K562 (cell line): Measurements from ENCODE around the gene GPD2. TPM values are rescaled to one million over a fixed set of nuclear protein-coding genes. Genes with fewer than 3 reads are reported as not detected.

ENCODE experiments used
- ATAC-seq: fragments of 200-7000 bp; cut with Tn5 transposase; 3 replicates; pipeline ENCODE4 v1.9.1; 2020; ENCODE audit warnings: moderate library complexity
- BruUV-seq: library from RNA; stranded (reverse); fragments of 400-500 nt; replicated peaks from 2 replicates; lab custom pipeline; 2021; lab: Mats Ljungman, UMichigan
- CTCF ChIA-PET: fragments of 300-600 bp; formaldehyde crosslinking; extraction: SDS; loops from one replicate; lab custom pipeline; 2021; ENCODE audit warnings: low intra/inter-chr PET ratio; lab: Yijun Ruan, JAX
- POLR2A ChIA-PET: fragments of 300-600, 350-650 bp; sonication (Branson Sonifier 250); formaldehyde crosslinking; extraction: SDS; loops from one replicate; lab custom pipeline; 2021; ENCODE audit warnings: antibody characterized with exemption, inconsistent platforms; lab: Yijun Ruan, JAX
- DNase-seq, 4 experiments: peaks; one replicate each; pipeline versions ENCODE4 v3.0.0 to v3.0.0-alpha.2; 2011 to 2018; ENCODE audit warnings: low spot score in 3 of 4, mixed read lengths in 3 of 4; ENCODE audit errors: extremely low read depth in 1 of 4
- FAIRE-seq: peaks from 2 replicates; lab custom pipeline; 2011; peaks lifted over from hg19 to GRCh38; lab: Jason Lieb, UNC
- H2AFZ ChIP-seq: 2 replicates; pipeline ENCODE4 v1.6.0; 2011; ENCODE audit warnings: low read depth, low read length, control low read depth, inconsistent platforms
- H3K27ac ChIP-seq: fragments of 200-600 bp; 3 replicates; pipeline ENCODE4 v1.8.0; 2011; ENCODE audit warnings: low read depth, mild to moderate bottlenecking, control low read depth, inconsistent platforms, low read length, moderate library complexity, mixed read lengths; ENCODE audit errors: extremely low read depth
- H3K27me3 ChIP-seq, 2 experiments: fragments of 300-600 bp in 1 of 2; 2 replicates in 1 of 2; 3 replicates in 1 of 2; pipeline versions ENCODE4 v1.6.0 to v1.8.0; 2011; ENCODE audit warnings: inconsistent platforms in 2 of 2, low read length in 2 of 2, mild to moderate bottlenecking in 1 of 2, mixed read lengths in 1 of 2, moderate library complexity in 1 of 2; ENCODE audit not compliant: control insufficient read depth in 2 of 2, insufficient read depth in 2 of 2
- H3K36me3 ChIP-seq: fragments of 300-600 bp; 3 replicates; pipeline ENCODE4 v1.8.0; 2011; ENCODE audit warnings: mild to moderate bottlenecking, low read length, inconsistent platforms; ENCODE audit not compliant: control insufficient read depth, insufficient read depth
- H3K4me1 ChIP-seq, 2 experiments: fragments of 200-600 bp in 1 of 2; replicated peaks in 1 of 2; 2 replicates in 1 of 2; 3 replicates in 1 of 2; pipeline versions ENCODE4 v1.5.1 to v1.8.0; 2011; ENCODE audit warnings: inconsistent platforms in 2 of 2, low read length in 2 of 2, mild to moderate bottlenecking in 1 of 2, mixed read lengths in 1 of 2, moderate library complexity in 1 of 2; ENCODE audit not compliant: control insufficient read depth in 2 of 2, insufficient read depth in 2 of 2
- H3K4me2 ChIP-seq: 2 replicates; pipeline ENCODE4 v1.6.1; 2011; ENCODE audit warnings: low read length, control low read depth, inconsistent platforms, mixed read lengths; ENCODE audit not compliant: insufficient read depth
- H3K4me3 ChIP-seq: fragments of 200-600 bp; sonication (generic), shearing (Covaris generic); 2 replicates; pipeline ENCODE4 v1.5.1; 2016; ENCODE audit warnings: control low read depth, inconsistent platforms
- H3K79me2 ChIP-seq: fragments of 200-600 bp; 3 replicates; pipeline ENCODE4 v1.8.0; 2011; ENCODE audit warnings: low read length, inconsistent platforms; ENCODE audit not compliant: control insufficient read depth, insufficient read depth
- H3K9ac ChIP-seq, 2 experiments: 2 replicates each; pipeline versions ENCODE4 v1.6.0 to v1.6.1; 2011; ENCODE audit warnings: low read depth in 2 of 2, low read length in 2 of 2, control low read depth in 1 of 2, inconsistent platforms in 1 of 2, mild to moderate bottlenecking in 1 of 2, mixed read lengths in 1 of 2; ENCODE audit not compliant: insufficient read depth in 1 of 2
- H3K9me1 ChIP-seq: one replicate; pipeline ENCODE4 v1.6.0; 2011; ENCODE audit warnings: inconsistent platforms, mild to moderate bottlenecking, low read length, moderate library complexity; ENCODE audit not compliant: control insufficient read depth, insufficient read depth
- H3K9me3 ChIP-seq: replicated peaks from 2 replicates; pipeline ENCODE4 v1.5.1; 2011; ENCODE audit warnings: low read depth, low read length, inconsistent platforms; ENCODE audit not compliant: control insufficient read depth, insufficient read depth
- H4K20me1 ChIP-seq: replicated peaks from 2 replicates; pipeline ENCODE4 v1.6.1; 2011; ENCODE audit warnings: low read length, inconsistent platforms, mixed read lengths; ENCODE audit not compliant: control insufficient read depth, insufficient read depth
- BACH1 ChIP-seq: fragments of 200-800 bp; sonication (Bioruptor generic); IDR thresholded peaks from 2 replicates; pipeline ENCODE4 v1.6.1; 2016; ENCODE audit warnings: missing genetic modification characterization, missing compliant biosample characterization
- BCL6 ChIP-seq: fragments of 250-450 bp; sonication (Bioruptor Pico); IDR thresholded peaks from 2 replicates; pipeline ENCODE4 v1.4.0; 2020
- CBX3 ChIP-seq, 2 experiments: IDR thresholded peaks; 1 replicate in 1 of 2; 2 replicates in 1 of 2; pipeline ENCODE4 v1.6.1; 2012; ENCODE audit warnings: inconsistent platforms in 2 of 2, low read length in 2 of 2, borderline replicate concordance in 1 of 2, control low read depth in 1 of 2
- KAT8 ChIP-seq: fragments of 450-650 bp; IDR thresholded peaks from 2 replicates; pipeline ENCODE4 v1.6.1; 2016; ENCODE audit warnings: low read depth, mild to moderate bottlenecking
- MCM3 ChIP-seq: fragments of 450-650 bp; IDR thresholded peaks from 2 replicates; pipeline ENCODE4 v1.6.1; 2016
- MYBL2 ChIP-seq, 2 experiments: fragments of 450-650 bp in 1 of 2; sonication (generic) in 1 of 2; formaldehyde crosslinking in 1 of 2; IDR thresholded peaks; 2 replicates each; pipeline versions ENCODE4 v1.6.1 to v1.8.1; 2017 to 2022; ENCODE audit warnings: borderline replicate concordance in 1 of 2, inconsistent platforms in 1 of 2, low read depth in 1 of 2, mild to moderate bottlenecking in 1 of 2, missing genetic modification reagents in 1 of 2, moderate library complexity in 1 of 2
- NFE2 ChIP-seq: IDR thresholded peaks from 2 replicates; pipeline ENCODE4 v1.6.1; 2014; ENCODE audit warnings: antibody characterized with exemption, low read depth
- NR4A1 ChIP-seq, 2 experiments: fragments of 250-450 bp in 1 of 2; fragments of 450-650 bp in 1 of 2; sonication (Bioruptor Pico) in 1 of 2; IDR thresholded peaks; 2 replicates each; pipeline versions ENCODE4 v1.4.0 to v1.6.1; 2016 to 2020; ENCODE audit warnings: mild to moderate bottlenecking in 2 of 2, missing compliant biosample characterization in 1 of 2, missing genetic modification characterization in 1 of 2, moderate library complexity in 1 of 2
- NUFIP1 ChIP-seq: fragments of 450-650 bp; IDR thresholded peaks from 2 replicates; pipeline ENCODE4 v1.6.1; 2018; ENCODE audit not compliant: partially characterized antibody
- PCBP1 ChIP-seq: fragments of 200-400 bp; formaldehyde crosslinking; IDR thresholded peaks from 2 replicates; pipeline ENCODE4 v1.6.1; 2018; ENCODE audit warnings: mild to moderate bottlenecking, low read depth, low read length; ENCODE audit not compliant: poor library complexity, severe bottlenecking
- POU5F1 ChIP-seq: fragments of 150-350 bp; IDR thresholded peaks from 2 replicates; pipeline ENCODE4 v1.6.1; 2014; ENCODE audit warnings: borderline replicate concordance, low read length, low read depth, mild to moderate bottlenecking; ENCODE audit not compliant: partially characterized antibody
- ZNF655 ChIP-seq: fragments of 250-450 bp; sonication (Bioruptor Pico); IDR thresholded peaks from 2 replicates; pipeline ENCODE4 v1.5.0; 2021
- ZNF707 ChIP-seq: fragments of 250-450 bp; sonication (Bioruptor Pico); conservative IDR thresholded peaks from 2 replicates; pipeline ENCODE4 v1.8.0; 2022; ENCODE audit warnings: inconsistent platforms, mild to moderate bottlenecking, moderate library complexity
- WGBS: fragments of 100-300 bp; shearing (Covaris generic); methylation state at CpG from one replicate; pipeline ENCODE4 v1.1.6; 2016; ENCODE audit warnings: low coverage, mixed read lengths; ENCODE audit not compliant: insufficient coverage; ENCODE audit errors: missing lambda C conversion rate; 5-methylcytosine and 5-hydroxymethylcytosine counted together
- in situ Hi-C: fragments of 300-500 bp; cut with MboI; formaldehyde crosslinking; loops from 4 replicates; pipeline ENCODE4 v1.15.0; 2018; ENCODE audit warnings: inconsistent platforms, mixed read lengths
- intact Hi-C: fragments of 100-400 bp; cut with micrococcal nuclease; formaldehyde crosslinking; loops from 2 replicates; pipeline ENCODE4 v1.14.2; 2022
- polyA plus RNA-seq, 8 experiments: library from polyadenylated mRNA; depleted of rRNA in 4 of 8; stranded (reverse) in 5 of 8; unstranded in 3 of 8; fragments of >200 nt; fragmentation: Nextera tagmentation in 2 of 8; fragmentation: Illumina TruSeq in 1 of 8; extraction: Ambion mirVana in 2 of 8; extraction: Trizol in 1 of 8; gene quantifications; 2 replicates each; pipeline versions ENCODE4 v1.2.1 to v1.2.3, GENCODE V29; 2011 to 2014; ENCODE audit warnings: inconsistent platforms in 1 of 8, missing spikeins in 1 of 8
- total RNA-seq, 7 experiments: library from RNA; depleted of rRNA in 6 of 7; stranded (reverse); fragments of >200 nt in 6 of 7; fragmentation: Illumina TruSeq in 2 of 7; extraction: Trizol in 2 of 7; gene quantifications; 2 replicates each; pipeline versions ENCODE4 v1.2.1 to v1.2.3, GENCODE V29; 2011 to 2021; ENCODE audit warnings: low replicate concordance in 1 of 7

GPD2 gene
- total and polyA plus RNA-seq, 9 of the 15 experiments (the other 6 are each of a cell fraction or from before 2014, with no cell fraction given) = 5.2 to 39.2 (median 19.0) TPM

- Histone ChIP-seq H3K36me3 (no peaks in the 10 kb centered on the region), H4K20me1 (no peaks in the 10 kb centered on the region), H2AFZ (no peak overlapping the region), H3K4me3 (no peak overlapping the region), H3K9me1 (no peaks in the 10 kb centered on the region), H3K27ac (no peak overlapping the region), H3K27me3 (no peaks in the 10 kb centered on the region), H3K79me2 (peaks cover 29% of the 10 kb centered on the region), H3K4me2 (no peak overlapping the region), H3K4me1 (peaks cover 12 to 17% of the 10 kb centered on the region in 2 experiments), H3K9ac (no peak overlapping the region), H3K9me3 (no peaks in the 10 kb centered on the region)
- POLR2A ChIA-PET = no interaction called here
- FAIRE-seq (no peak), DNase-seq (no peak), ATAC-seq (no peak)
- no TSS peak for BruUV-seq
- intact Hi-C loops = loop anchor here (10.0 kb wide), 1 partner anchor 150 kb away; no protein-coding TSS in a partner anchor
- TF ChIP-seq KAT8 (no peak), PCBP1 (peak; percentile 13)
- in situ Hi-C loops = no loop called here
- CTCF ChIA-PET = interaction anchor here (0.7 kb wide), 1 partner anchor 12 kb away, joined by 5 read pairs; no protein-coding TSS in a partner anchor
- WGBS = 40% methylated on average over 8 of the region's 8 CpGs
Measured at GRCh38 chr2:156434461-156435291, 1.5 kb upstream of the GPD2 start.

GRCh38 chr2:156435396-156435717, 822 bp upstream of the GPD2 start:
- intact Hi-C loops = loop anchor here (10.0 kb wide), 1 partner anchor 149 kb away; no protein-coding TSS in a partner anchor
- no peak overlapping the region for H3K27ac ChIP-seq
- no peaks in the 10 kb centered on the region for H3K9me3 ChIP-seq
- H3K4me1 ChIP-seq = peaks cover 12% of the 10 kb centered on the region in 2 experiments
- no peak overlapping the region for H3K4me2 ChIP-seq
- H3K27me3 ChIP-seq = no peaks in the 10 kb centered on the region
- no peak overlapping the region for H2AFZ ChIP-seq
- no peak for FAIRE-seq
- ChIA-PET CTCF (no interaction called here), POLR2A (no interaction called here)
- no peak overlapping the region for H3K4me3 ChIP-seq
- no peak overlapping the region for H3K9ac ChIP-seq
- no peaks in the 10 kb centered on the region for H3K36me3 ChIP-seq
- in situ Hi-C loops = no loop called here
- BruUV-seq = no TSS peak
- no peak for DNase-seq
- WGBS = 85% methylated on average over 17 of the region's 18 CpGs
- H3K79me2 ChIP-seq = peaks cover 32% of the 10 kb centered on the region
- no peaks in the 10 kb centered on the region for H4K20me1 ChIP-seq
- H3K9me1 ChIP-seq = no peaks in the 10 kb centered on the region
- no peak for ATAC-seq
- TF ChIP-seq NFE2 (no peak), MCM3 (no peak), CBX3 (IDR thresholded peaks at IDR 0.05; ENCODE audit: borderline replicate concordance in 1 of 2, low read length in 2 of 2) (no peak), ZNF655 (CRISPR knock-in tag) (no peak), BCL6 (CRISPR knock-in tag) (no peak), ZNF707 (no peak), POU5F1 (no peak), NR4A1 (CRISPR knock-in tag; IDR thresholded peaks at IDR 0.05) (no peak), NR4A1 (tag; IDR thresholded peaks at IDR 0.05) (no peak), BACH1 (tag) (no peak), MYBL2 (IDR thresholded peaks at IDR 0.05; ENCODE audit: low read depth) (no peak), MYBL2 (CRISPR knock-in tag; IDR thresholded peaks at IDR 0.05; ENCODE audit: borderline replicate concordance) (no peak), NUFIP1 (no peak)
